Erythroblast (primary cell): ENCODE data around the gene FBXW7.

Experiments used
- GATA1 ChIP-seq: IDR thresholded peaks from 2 replicates; pipeline ENCODE4 v1.6.1; 2011; ENCODE audit warnings: low read depth, mild to moderate bottlenecking, control low read depth, low read length, moderate library complexity
- POLR2A ChIP-seq: IDR thresholded peaks from 2 replicates; pipeline ENCODE4 v1.6.1; 2011; ENCODE audit warnings: mild to moderate bottlenecking, low read length

GRCh38 chr4:152351080-152351479, 184.8 kb downstream of the FBXW7 start:
- no peak for TF ChIP-seq POLR2A
- no peak for TF ChIP-seq GATA1
